Vagina (tissue), 2 donors: ENCODE measurements around the gene SLC22A31. TPM values are rescaled to one million over a fixed set of nuclear protein-coding genes. Genes with fewer than 3 reads are reported as not detected.

Source experiments
- DNase-seq, 2 donors: peaks; one replicate each; pipeline ENCODE4 v3.0.0-alpha.2; 2017; ENCODE audit errors: extremely low spot score in 2 of 2
- H3K27ac ChIP-seq: fragments of 200-600 bp; sonication (generic); one replicate; pipeline ENCODE4 v1.5.1; 2019
- H3K27me3 ChIP-seq: fragments of 200-600 bp; sonication (generic); one replicate; pipeline ENCODE4 v1.5.1; 2019
- H3K36me3 ChIP-seq, 2 donors: fragments of 200-600 bp; sonication (generic); one replicate each; pipeline ENCODE4 v1.5.1; 2017 to 2019
- H3K4me1 ChIP-seq: fragments of 200-600 bp; sonication (generic); one replicate; pipeline ENCODE4 v1.5.1; 2019
- H3K4me3 ChIP-seq, 2 donors: fragments of 200-600 bp; sonication (generic); 1 replicate in 1 of 2; 2 replicates in 1 of 2; pipeline ENCODE4 v1.5.1; 2016 to 2019
- H3K9me3 ChIP-seq: fragments of 200-600 bp; sonication (generic); one replicate; pipeline ENCODE4 v1.5.1; 2019
- POLR2A ChIP-seq, 2 donors: fragments of 450-650 bp; IDR thresholded peaks; one replicate each; pipeline ENCODE4 v1.6.1; 2017; ENCODE audit warnings: antibody characterized with exemption in 2 of 2, mild to moderate bottlenecking in 2 of 2, moderate library complexity in 2 of 2
- POLR2AphosphoS5 ChIP-seq, 2 donors: sonication (generic); formaldehyde crosslinking; IDR thresholded peaks; one replicate each; pipeline ENCODE4 v1.9.0; 2017; ENCODE audit warnings: antibody characterized with exemption in 2 of 2, mild to moderate bottlenecking in 2 of 2, low read depth in 1 of 2; ENCODE audit not compliant: insufficient read depth in 1 of 2
- intact Hi-C: fragments of 100-400 bp; cut with DNase I; formaldehyde crosslinking; loops from one replicate; pipeline ENCODE4 v1.15.1; 2023
- total RNA-seq: library from RNA; depleted of rRNA; stranded (reverse); fragments of >200 nt; gene quantifications from one replicate; pipeline ENCODE4 v1.2.3, GENCODE V29; 2016
- TF ChIP-seq, protein P1 (sequence below), 3 experiments: fragments of 450-650 bp in 2 of 3; fragments of 200-600 bp in 1 of 3; sonication (generic) in 1 of 3; IDR thresholded peaks; one replicate each; pipeline ENCODE4 v1.5.1; 2017 to 2019; ENCODE audit warnings: antibody characterized with exemption in 3 of 3, mild to moderate bottlenecking in 2 of 3, moderate library complexity in 2 of 3

SLC22A31 gene
- total RNA-seq, 1 donor from 2014 or later, result not detected

DNA sequence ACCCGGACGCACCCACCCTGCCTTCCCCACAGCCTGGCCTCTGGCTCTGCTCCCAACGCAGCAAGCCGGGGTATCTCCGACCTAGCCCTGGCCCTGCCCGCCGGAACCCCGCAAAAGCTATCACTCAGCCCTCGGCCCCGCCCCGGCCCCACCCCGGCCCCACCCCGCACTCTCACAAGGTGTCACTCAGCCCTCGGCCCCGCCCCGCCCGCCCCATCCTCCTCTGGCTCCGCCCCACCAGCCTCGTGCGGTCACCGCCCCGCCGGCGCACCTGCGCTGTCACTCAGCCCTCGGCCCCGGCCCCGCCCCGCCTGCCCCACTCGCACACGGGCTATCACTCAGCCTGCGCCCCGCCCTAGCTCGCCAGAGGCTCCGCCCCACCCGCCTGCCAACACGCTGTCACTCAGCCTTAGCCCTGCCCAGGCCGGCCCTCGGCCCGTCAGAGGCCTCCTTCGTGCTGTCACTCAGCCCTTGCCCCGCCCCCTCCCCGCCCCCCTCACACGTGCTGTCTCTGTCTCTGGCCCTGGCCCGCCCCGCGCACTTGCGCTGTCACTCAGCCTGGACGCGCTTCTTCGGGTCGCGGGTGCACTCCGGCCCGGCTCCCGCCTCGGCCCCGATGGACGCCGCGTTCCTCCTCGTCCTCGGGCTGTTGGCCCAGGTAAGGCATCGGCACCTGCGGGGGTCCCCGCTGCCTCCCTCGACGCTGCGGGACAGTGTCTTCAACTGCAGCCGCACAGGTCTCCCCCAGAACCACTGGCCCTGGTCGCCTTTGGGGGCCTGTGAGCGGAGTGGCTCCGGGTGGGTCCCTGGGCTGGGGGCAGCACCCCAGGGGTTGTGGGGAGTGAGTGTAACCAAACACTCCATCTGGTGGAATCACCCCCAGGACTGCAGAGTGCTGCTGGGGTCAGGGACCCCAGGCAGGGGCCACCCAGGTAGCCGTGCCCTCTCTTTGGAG is 28.8 kb downstream of the SLC22A31 start, which contains the start of gene CDH15:
CDH15 (plus strand) TSS at position 533 of the 955 bp plus-strand sequence; CDS start at position 617, 84 bp downstream.
- no peak for DNase-seq
- Histone ChIP-seq H3K27ac (no peak within 1 kb of the TSS), H3K9me3 (no peaks in the 10 kb centered on the region), H3K4me3 (peak within 1 kb of the TSS; percentile 25), H3K4me1 (peaks cover 26% of the 10 kb centered on the region), H3K27me3 (no peaks in the 10 kb centered on the region), H3K36me3 (no peaks in the 10 kb centered on the region)
- TF ChIP-seq, protein P1, sequence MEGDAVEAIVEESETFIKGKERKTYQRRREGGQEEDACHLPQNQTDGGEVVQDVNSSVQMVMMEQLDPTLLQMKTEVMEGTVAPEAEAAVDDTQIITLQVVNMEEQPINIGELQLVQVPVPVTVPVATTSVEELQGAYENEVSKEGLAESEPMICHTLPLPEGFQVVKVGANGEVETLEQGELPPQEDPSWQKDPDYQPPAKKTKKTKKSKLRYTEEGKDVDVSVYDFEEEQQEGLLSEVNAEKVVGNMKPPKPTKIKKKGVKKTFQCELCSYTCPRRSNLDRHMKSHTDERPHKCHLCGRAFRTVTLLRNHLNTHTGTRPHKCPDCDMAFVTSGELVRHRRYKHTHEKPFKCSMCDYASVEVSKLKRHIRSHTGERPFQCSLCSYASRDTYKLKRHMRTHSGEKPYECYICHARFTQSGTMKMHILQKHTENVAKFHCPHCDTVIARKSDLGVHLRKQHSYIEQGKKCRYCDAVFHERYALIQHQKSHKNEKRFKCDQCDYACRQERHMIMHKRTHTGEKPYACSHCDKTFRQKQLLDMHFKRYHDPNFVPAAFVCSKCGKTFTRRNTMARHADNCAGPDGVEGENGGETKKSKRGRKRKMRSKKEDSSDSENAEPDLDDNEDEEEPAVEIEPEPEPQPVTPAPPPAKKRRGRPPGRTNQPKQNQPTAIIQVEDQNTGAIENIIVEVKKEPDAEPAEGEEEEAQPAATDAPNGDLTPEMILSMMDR (IDR thresholded peaks at IDR 0.05), result no peak
- no peak for TF ChIP-seq POLR2AphosphoS5 (IDR thresholded peaks at IDR 0.05; ENCODE audit: insufficient read depth in 1 of 2, low read depth in 1 of 2)
- TF ChIP-seq POLR2A (IDR thresholded peaks at IDR 0.05), result no peak
- intact Hi-C loops, result loop anchor here (5.0 kb wide), 1 partner anchor 224 kb away; no protein-coding TSS in a partner anchor

DNA sequence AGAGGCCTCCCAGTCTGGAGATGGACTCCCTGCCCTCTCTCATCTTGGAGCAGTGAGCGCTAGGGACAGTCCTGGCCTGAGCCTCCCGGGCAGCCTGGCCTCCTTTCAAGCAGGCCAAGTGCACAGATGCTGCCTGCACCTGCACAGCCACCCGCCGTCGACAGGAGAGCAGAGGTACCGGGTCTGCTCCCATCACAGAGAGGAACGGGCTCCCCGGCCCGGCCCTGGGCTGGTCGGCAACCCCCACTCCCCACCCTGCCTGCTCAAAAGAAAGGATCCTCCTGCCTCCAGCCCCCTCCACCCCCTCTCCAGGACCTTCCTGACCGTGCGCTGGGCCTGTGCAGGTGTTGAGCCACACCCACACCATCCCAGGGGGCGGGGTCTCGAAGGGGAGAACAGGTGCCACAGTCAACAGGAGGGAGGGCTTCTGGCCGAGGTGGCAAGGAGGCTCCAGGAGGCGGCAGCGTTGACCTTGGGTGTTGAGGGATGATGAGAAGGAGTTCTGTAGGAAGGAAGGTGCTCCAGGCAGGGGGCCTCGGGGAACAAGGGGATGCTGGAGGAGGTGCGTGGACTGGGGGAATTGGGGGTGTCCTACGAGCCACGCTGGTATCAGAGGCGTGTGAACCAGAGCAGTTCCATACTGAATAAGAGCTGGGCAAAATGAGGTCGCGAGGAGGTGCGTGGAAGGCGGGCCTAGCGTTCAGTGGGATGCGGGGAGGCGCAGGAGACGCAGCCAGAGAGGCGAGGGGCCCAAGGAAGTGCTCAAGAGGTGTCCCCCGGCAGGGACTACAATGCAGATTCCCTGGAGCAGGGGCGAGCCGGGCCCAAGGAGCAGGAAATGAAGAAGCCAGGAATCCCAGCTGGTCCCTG is 29.8 kb downstream of the SLC22A31 start:
- no peak overlapping the region for H3K27ac ChIP-seq
- H3K27me3 ChIP-seq, result no peaks in the 10 kb centered on the region
- DNase-seq, result no peak
- peak overlapping the region; percentile 25 for H3K4me3 ChIP-seq
- no peaks in the 10 kb centered on the region for H3K36me3 ChIP-seq
- peaks cover 26% of the 10 kb centered on the region for H3K4me1 ChIP-seq
- intact Hi-C loops, result loop anchor here (5.0 kb wide), 1 partner anchor 223 kb away; no protein-coding TSS in a partner anchor
- no peaks in the 10 kb centered on the region for H3K9me3 ChIP-seq
- no peak for TF ChIP-seq POLR2A (IDR thresholded peaks at IDR 0.05)
- TF ChIP-seq, protein P1 (IDR thresholded peaks at IDR 0.05), result no peak
- no peak for TF ChIP-seq POLR2AphosphoS5 (IDR thresholded peaks at IDR 0.05; ENCODE audit: insufficient read depth in 1 of 2, low read depth in 1 of 2)

DNA sequence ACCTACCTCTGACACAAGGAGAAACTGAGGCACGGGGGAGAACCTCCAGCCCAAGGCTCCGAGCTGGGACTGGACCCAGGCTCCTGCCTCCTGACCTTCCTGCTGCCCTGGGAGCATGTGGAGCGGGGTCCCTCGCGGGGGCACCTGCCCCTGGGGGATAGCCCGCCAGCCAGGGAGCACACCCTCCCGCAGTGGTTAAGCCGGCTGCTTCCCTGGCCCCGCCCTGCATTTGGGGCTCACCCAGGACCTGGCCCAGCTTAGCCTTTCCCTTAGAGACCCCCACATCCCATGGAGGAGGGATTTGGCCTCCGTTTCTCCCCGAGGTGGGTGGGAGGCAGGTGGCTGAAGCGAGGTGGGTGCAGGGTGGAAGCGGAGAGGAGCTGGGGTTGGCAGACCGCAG is 30.6 kb downstream of the SLC22A31 start:
- intact Hi-C loops, result loop anchor here (5.0 kb wide), 1 partner anchor 222 kb away; no protein-coding TSS in a partner anchor

DNA sequence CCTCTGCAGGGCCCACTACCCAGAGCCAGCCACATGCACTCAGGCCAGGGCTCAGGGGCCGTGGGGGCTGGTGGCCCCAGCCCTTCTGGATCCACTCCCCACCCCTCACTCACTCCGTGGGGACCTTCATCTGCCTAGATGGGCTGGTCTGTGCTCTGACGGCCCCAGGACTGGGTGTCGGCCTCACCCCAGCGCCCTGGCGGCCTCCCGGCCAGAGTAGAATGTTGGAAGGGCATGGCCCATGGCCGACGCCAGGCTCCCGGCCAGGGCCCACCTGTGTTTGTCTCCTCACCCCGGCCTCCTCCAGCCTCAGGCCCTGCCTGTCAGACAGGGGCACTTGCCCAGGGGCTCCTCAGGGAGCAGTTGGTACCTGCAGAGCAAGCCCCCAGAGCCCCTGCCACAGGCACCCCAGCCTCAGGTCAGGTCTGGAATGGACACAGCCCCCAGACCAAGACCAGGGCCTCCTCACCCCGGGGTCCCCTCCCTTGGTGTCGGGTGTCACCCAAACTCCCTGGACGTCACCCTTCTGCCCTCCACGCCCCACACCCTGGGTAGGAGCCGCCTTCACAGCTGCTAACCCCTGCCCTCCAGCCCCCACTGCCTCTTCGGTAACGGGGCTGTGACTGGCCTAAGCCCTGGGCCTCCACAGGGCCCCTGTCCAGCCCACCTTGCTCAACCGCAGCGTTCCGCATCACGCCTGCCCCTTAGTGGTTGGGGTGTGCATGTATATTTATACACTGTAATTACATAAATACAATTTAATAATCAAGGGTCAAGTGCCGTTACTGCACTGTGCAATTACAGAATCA is 31.8 kb downstream of the SLC22A31 start:
- Histone ChIP-seq H3K4me3 (no peak overlapping the region), H3K27me3 (no peaks in the 10 kb centered on the region), H3K27ac (no peak overlapping the region), H3K36me3 (no peaks in the 10 kb centered on the region), H3K4me1 (peaks cover 32% of the 10 kb centered on the region), H3K9me3 (no peaks in the 10 kb centered on the region)
- intact Hi-C loops, result no loop called here
- no peak for TF ChIP-seq POLR2A (IDR thresholded peaks at IDR 0.05)
- no peak for TF ChIP-seq POLR2AphosphoS5 (IDR thresholded peaks at IDR 0.05; ENCODE audit: insufficient read depth in 1 of 2, low read depth in 1 of 2)
- TF ChIP-seq, protein P1 (IDR thresholded peaks at IDR 0.05), result no peak
- no peak for DNase-seq

More for the DNA sequence above, 30.6 kb downstream of the SLC22A31 start:
- H3K9me3 ChIP-seq, result no peaks in the 10 kb centered on the region
- H3K4me3 ChIP-seq, result no peak overlapping the region
- no peaks in the 10 kb centered on the region for H3K36me3 ChIP-seq
- H3K4me1 ChIP-seq, result peaks cover 26% of the 10 kb centered on the region
- no peaks in the 10 kb centered on the region for H3K27me3 ChIP-seq
- no peak for DNase-seq
- TF ChIP-seq, protein P1 (IDR thresholded peaks at IDR 0.05), result no peak
- TF ChIP-seq POLR2AphosphoS5 (IDR thresholded peaks at IDR 0.05; ENCODE audit: insufficient read depth in 1 of 2, low read depth in 1 of 2), result no peak
- no peak for TF ChIP-seq POLR2A (IDR thresholded peaks at IDR 0.05)
- no peak overlapping the region for H3K27ac ChIP-seq
